Measurements from ENCODE around the gene INMT. TPM values are rescaled to one million over a fixed set of nuclear protein-coding genes. Genes with fewer than 3 reads are reported as not detected.
A peak's percentile ranks its signal among the peaks of the same experiment; 100 is the strongest.

The INMT gene
- polyA plus RNA-seq, 1 of the 3 experiments (the other 2 are of a cell fraction), result not detected

DNA sequence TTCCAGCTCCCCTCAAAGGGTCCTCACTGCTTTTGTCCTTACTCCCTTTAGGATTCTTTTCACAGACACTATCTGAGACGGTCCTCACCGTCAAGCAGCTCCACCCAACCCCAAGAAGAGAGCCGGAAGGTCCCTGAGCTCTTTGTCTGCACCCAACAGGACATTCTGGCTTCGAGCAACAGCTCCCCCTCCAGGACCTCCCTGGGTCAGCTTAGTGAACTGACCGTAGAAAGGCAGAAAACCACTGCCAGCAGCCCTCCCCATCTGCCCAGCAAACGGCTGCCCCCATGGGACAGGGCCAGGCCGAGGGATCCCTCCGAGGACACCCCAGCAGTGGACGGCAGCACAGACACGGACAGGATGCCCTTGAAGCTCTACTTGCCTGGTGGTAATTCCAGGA, 39.2 kb downstream of the INMT start:
- no peak for DNase-seq
- TF ChIP-seq RAD21 (IDR thresholded peaks at IDR 0.05; ENCODE audit: low read length), result peak; percentile 2; the same call in 1 of the 2 replicates
- TF ChIP-seq EP300 (IDR thresholded peaks at IDR 0.05; ENCODE audit: borderline replicate concordance in 1 of 2, low read depth in 1 of 2, low read length in 1 of 2), result no peak
- Histone ChIP-seq H3K9me3 (no peaks in the 10 kb centered on the region), H3K4me1 (ENCODE audit: control insufficient read depth in 1 of 2, insufficient read depth in 2 of 2, low read depth in 1 of 2, low read length in 1 of 2) (peaks cover 2 to 9% of the 10 kb centered on the region in 2 experiments; a peak in 1 of 4 replicates), H3K9ac (no peak overlapping the region), H3K27me3 (ENCODE audit: insufficient read depth) (no peaks in the 10 kb centered on the region), H3K27ac (ENCODE audit: low read depth in 2 of 2, low read length in 1 of 2) (no peak overlapping the region), H3K79me2 (ENCODE audit: insufficient read depth) (no peaks in the 10 kb centered on the region), H2AFZ (ENCODE audit: low read depth) (no peak overlapping the region), H3K9me2 (no peaks in the 10 kb centered on the region), H4K20me1 (ENCODE audit: insufficient read depth) (no peaks in the 10 kb centered on the region), H3K36me3 (replicated peaks in 1 of 2; ENCODE audit: control insufficient read depth in 1 of 2, insufficient read depth in 2 of 2, low read length in 1 of 2) (peaks cover 10 to 51% of the 10 kb centered on the region in 2 experiments), H3F3A (replicated peaks; ENCODE audit: insufficient read depth) (peaks cover 3% of the 10 kb centered on the region), H3K4me2 (no peak overlapping the region), H3K4me3 (ENCODE audit: low read depth in 2 of 2, low read length in 1 of 2) (no peak overlapping the region)
- ChIA-PET CTCF (interaction anchor here (0.9 to 2.5 kb wide), 10 partner anchors 11 to 343 kb away, joined by 4 to 17 read pairs (median 7); no protein-coding TSS in a partner anchor), POLR2A (no interaction called here)
- 87% methylated on average over 10 of the region's 10 CpGs for WGBS (ENCODE audit: low lambda C conversion rate)

DNA sequence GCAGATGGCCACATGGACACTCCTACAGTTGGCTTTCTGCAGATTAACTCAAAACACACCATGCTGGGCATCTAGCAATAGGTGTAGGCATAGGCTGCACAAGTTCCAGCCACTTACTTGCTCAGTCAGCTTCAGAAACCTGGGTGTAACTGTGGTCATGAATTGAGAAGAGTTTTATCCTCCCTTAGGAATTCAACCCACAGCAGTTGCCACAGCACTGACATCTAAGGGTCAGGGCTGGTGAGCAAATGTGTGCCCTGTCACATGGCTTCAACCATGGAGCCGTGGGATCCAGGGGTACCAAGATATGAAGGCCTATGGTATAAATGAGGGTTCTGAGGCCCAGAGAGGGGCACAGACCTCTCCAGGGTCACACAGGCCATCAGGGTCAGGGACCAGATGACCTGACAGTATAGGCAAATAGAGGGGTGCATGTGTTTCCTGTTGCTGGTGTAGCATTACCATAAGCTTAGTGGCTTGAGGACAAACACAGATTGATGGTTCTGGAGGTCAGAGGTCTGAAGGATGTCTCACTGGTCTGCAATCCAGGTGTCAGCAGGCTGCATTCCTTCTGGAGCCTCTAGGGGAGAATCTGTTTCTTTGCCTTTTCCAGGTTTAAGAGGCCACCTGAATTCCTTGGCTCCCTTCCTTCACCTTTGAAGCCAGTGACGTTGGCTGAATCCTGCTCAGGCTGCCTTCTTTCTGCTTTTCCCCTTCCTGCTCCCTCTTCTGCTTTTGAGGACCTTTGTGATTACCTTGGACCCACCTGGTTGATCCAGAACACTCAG, 43.4 kb downstream of the INMT start:
- ChIA-PET CTCF (interaction anchor here (0.6 to 5.4 kb wide), 8 partner anchors 13 to 565 kb away, joined by 3 to 35 read pairs (median 4); no protein-coding TSS in a partner anchor), POLR2A (no interaction called here)
- no peak overlapping the region for H3K9ac ChIP-seq
- no peak for DNase-seq
- H3K4me1 ChIP-seq (ENCODE audit: control insufficient read depth in 1 of 2, insufficient read depth in 2 of 2, low read depth in 1 of 2, low read length in 1 of 2), result peaks cover 16 to 27% of the 10 kb centered on the region in 2 experiments; a peak in 3 of 4 replicates
- H3K4me3 ChIP-seq (ENCODE audit: low read depth in 2 of 2, low read length in 1 of 2), result no peak overlapping the region
- no peak overlapping the region for H2AFZ ChIP-seq (ENCODE audit: low read depth)
- no peaks in the 10 kb centered on the region for H3K9me3 ChIP-seq
- H3K4me2 ChIP-seq, result no peak overlapping the region
- H3K27me3 ChIP-seq (ENCODE audit: insufficient read depth), result no peaks in the 10 kb centered on the region
- H4K20me1 ChIP-seq (ENCODE audit: insufficient read depth), result no peaks in the 10 kb centered on the region
- H3K36me3 ChIP-seq (replicated peaks in 1 of 2; ENCODE audit: control insufficient read depth in 1 of 2, insufficient read depth in 2 of 2, low read length in 1 of 2), result peaks cover 0 to 18% of the 10 kb centered on the region in 2 experiments
- no peak for TF ChIP-seq SMC3 (IDR thresholded peaks at IDR 0.05; ENCODE audit: low read depth, low read length)
- TF ChIP-seq, protein P1, sequence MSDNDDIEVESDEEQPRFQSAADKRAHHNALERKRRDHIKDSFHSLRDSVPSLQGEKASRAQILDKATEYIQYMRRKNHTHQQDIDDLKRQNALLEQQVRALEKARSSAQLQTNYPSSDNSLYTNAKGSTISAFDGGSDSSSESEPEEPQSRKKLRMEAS (IDR thresholded peaks at IDR 0.05; ENCODE audit: low read depth), result no peak
- TF ChIP-seq SIN3A (IDR thresholded peaks at IDR 0.05; ENCODE audit: borderline replicate concordance, low read depth, low read length), result no peak
- TF ChIP-seq, protein P2, sequence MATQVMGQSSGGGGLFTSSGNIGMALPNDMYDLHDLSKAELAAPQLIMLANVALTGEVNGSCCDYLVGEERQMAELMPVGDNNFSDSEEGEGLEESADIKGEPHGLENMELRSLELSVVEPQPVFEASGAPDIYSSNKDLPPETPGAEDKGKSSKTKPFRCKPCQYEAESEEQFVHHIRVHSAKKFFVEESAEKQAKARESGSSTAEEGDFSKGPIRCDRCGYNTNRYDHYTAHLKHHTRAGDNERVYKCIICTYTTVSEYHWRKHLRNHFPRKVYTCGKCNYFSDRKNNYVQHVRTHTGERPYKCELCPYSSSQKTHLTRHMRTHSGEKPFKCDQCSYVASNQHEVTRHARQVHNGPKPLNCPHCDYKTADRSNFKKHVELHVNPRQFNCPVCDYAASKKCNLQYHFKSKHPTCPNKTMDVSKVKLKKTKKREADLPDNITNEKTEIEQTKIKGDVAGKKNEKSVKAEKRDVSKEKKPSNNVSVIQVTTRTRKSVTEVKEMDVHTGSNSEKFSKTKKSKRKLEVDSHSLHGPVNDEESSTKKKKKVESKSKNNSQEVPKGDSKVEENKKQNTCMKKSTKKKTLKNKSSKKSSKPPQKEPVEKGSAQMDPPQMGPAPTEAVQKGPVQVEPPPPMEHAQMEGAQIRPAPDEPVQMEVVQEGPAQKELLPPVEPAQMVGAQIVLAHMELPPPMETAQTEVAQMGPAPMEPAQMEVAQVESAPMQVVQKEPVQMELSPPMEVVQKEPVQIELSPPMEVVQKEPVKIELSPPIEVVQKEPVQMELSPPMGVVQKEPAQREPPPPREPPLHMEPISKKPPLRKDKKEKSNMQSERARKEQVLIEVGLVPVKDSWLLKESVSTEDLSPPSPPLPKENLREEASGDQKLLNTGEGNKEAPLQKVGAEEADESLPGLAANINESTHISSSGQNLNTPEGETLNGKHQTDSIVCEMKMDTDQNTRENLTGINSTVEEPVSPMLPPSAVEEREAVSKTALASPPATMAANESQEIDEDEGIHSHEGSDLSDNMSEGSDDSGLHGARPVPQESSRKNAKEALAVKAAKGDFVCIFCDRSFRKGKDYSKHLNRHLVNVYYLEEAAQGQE (IDR thresholded peaks at IDR 0.05; ENCODE audit: low read depth, low read length), result no peak
- no peak for TF ChIP-seq NFIC (IDR thresholded peaks at IDR 0.05; ENCODE audit: borderline replicate concordance)
- no peak for TF ChIP-seq EZH2phosphoT487 (IDR thresholded peaks at IDR 0.05; ENCODE audit: borderline replicate concordance, low read depth)
- no peak for TF ChIP-seq RXRA (IDR thresholded peaks at IDR 0.05; ENCODE audit: borderline replicate concordance, low read depth)
- no peak for TF ChIP-seq FOSL2 (IDR thresholded peaks at IDR 0.05; ENCODE audit: borderline replicate concordance, low read depth)
- no peak for TF ChIP-seq JUND (IDR thresholded peaks at IDR 0.05)
- TF ChIP-seq, protein P3, sequence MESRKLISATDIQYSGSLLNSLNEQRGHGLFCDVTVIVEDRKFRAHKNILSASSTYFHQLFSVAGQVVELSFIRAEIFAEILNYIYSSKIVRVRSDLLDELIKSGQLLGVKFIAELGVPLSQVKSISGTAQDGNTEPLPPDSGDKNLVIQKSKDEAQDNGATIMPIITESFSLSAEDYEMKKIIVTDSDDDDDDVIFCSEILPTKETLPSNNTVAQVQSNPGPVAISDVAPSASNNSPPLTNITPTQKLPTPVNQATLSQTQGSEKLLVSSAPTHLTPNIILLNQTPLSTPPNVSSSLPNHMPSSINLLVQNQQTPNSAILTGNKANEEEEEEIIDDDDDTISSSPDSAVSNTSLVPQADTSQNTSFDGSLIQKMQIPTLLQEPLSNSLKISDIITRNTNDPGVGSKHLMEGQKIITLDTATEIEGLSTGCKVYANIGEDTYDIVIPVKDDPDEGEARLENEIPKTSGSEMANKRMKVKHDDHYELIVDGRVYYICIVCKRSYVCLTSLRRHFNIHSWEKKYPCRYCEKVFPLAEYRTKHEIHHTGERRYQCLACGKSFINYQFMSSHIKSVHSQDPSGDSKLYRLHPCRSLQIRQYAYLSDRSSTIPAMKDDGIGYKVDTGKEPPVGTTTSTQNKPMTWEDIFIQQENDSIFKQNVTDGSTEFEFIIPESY (IDR thresholded peaks at IDR 0.05; ENCODE audit: borderline replicate concordance, low read depth), result no peak
- no peak for TF ChIP-seq NRF1 (IDR thresholded peaks at IDR 0.05; ENCODE audit: low read depth, low read length)
- no peak for TF ChIP-seq MEF2A (IDR thresholded peaks at IDR 0.05; ENCODE audit: borderline replicate concordance, low read depth)
- TF ChIP-seq GATA2 (CRISPR knock-in tag; IDR thresholded peaks at IDR 0.05), result no peak
- TF ChIP-seq ELF1 (IDR thresholded peaks at IDR 0.05), result no peak
- no peak for TF ChIP-seq TCF12 (IDR thresholded peaks at IDR 0.05)
- TF ChIP-seq TEAD4 (IDR thresholded peaks at IDR 0.05; ENCODE audit: borderline replicate concordance, insufficient read depth), result no peak
- 91% methylated on average over 2 of the region's 2 CpGs for WGBS (ENCODE audit: low lambda C conversion rate)
- H3K9me2 ChIP-seq, result no peaks in the 10 kb centered on the region
- no peaks in the 10 kb centered on the region for H3K79me2 ChIP-seq (ENCODE audit: insufficient read depth)
- H3K27ac ChIP-seq (ENCODE audit: low read depth in 2 of 2, low read length in 1 of 2), result peak overlapping the region in 1 of 2 experiments; percentile 72; a peak in 2 of 4 replicates
- peaks cover 8% of the 10 kb centered on the region for H3F3A ChIP-seq (replicated peaks; ENCODE audit: insufficient read depth)

Data from SK-N-SH (cell line).